ENCODE measurements around the gene LRP1. TPM values are rescaled to one million over a fixed set of nuclear protein-coding genes. Genes with fewer than 3 reads are reported as not detected.
A peak's percentile ranks its signal among the peaks of the same experiment; 100 is the strongest.

LRP1 gene
- total and polyA plus RNA-seq, 2 of the 4 experiments (the other 2 are of a cell fraction), result 73.1 to 142 TPM

DNA sequence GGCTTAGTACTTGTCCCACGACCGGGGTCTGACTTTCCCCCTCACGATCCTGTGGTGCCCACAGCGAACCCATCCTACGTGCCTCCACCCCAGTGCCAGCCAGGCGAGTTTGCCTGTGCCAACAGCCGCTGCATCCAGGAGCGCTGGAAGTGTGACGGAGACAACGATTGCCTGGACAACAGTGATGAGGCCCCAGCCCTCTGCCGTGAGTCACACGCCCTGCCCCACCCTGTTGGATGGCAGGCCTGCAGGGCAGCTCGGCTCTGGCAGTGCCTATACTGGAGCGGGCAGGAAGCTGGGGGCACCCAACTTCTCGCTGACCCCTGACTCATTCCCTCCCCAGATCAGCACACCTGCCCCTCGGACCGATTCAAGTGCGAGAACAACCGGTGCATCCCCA, 37.5 kb downstream of the LRP1 start:
- Histone ChIP-seq H3K56ac (ENCODE audit: extremely low read depth, insufficient read depth, low read length) (no peak overlapping the region), H3K14ac (replicated peaks; ENCODE audit: low read depth, low read length) (no peak overlapping the region), H4K5ac (ENCODE audit: low read depth, low read length) (no peak overlapping the region), H2AFZ (replicated peaks; ENCODE audit: low read length, poor library complexity) (no peak overlapping the region), H4K8ac (ENCODE audit: low read depth in 2 of 2, low read length in 2 of 2) (no peak overlapping the region), H3K79me1 (ENCODE audit: low read depth in 1 of 2, low read length in 2 of 2) (peaks cover 9 to 58% of the 10 kb centered on the region in 2 experiments; a peak in 3 of 4 replicates), H4K91ac (ENCODE audit: insufficient read depth, low read depth, low read length) (no peak overlapping the region), H3K9ac (ENCODE audit: low read depth, low read length) (no peak overlapping the region), H2BK15ac (ENCODE audit: low read depth, low read length) (no peak overlapping the region), H3K27ac (ENCODE audit: insufficient read depth, low read length) (no peak overlapping the region), H3K23ac (ENCODE audit: low read depth, low read length) (no peak overlapping the region), H3K4me3 (ENCODE audit: insufficient read depth, low read depth, low read length) (no peak overlapping the region), H2BK5ac (ENCODE audit: low read depth, low read length, poor library complexity, severe bottlenecking) (no peak overlapping the region), H2BK20ac (ENCODE audit: low read depth, low read length) (no peak overlapping the region), H2BK120ac (ENCODE audit: low read depth, low read length) (no peak overlapping the region), H3K9me1 (ENCODE audit: insufficient read depth, low read length) (peaks cover 17% of the 10 kb centered on the region), H3K4me2 (ENCODE audit: low read depth, low read length) (no peak overlapping the region), H3K27me3 (ENCODE audit: control insufficient read depth, insufficient read depth, low read length) (no peaks in the 10 kb centered on the region), H3K9me3 (ENCODE audit: control insufficient read depth, insufficient read depth, low read length) (no peaks in the 10 kb centered on the region), H3K18ac (ENCODE audit: low read depth, low read length) (no peak overlapping the region), H3K36me3 (ENCODE audit: control insufficient read depth, insufficient read depth, low read length) (peaks cover 86% of the 10 kb centered on the region), H4K20me1 (ENCODE audit: insufficient read depth, low read length) (peaks cover 43% of the 10 kb centered on the region), H2AK5ac (ENCODE audit: low read depth, low read length) (no peak overlapping the region), H3K4me1 (ENCODE audit: control insufficient read depth, insufficient read depth, low read length) (peaks cover 4% of the 10 kb centered on the region), H2AK9ac (replicated peaks; ENCODE audit: low read depth, low read length, poor library complexity) (peak overlapping the region; percentile 33), H3K4ac (ENCODE audit: low read depth, low read length) (no peak overlapping the region)
- 90% methylated on average over 13 of the region's 19 CpGs; no CpG with 5 or more reads in 1 of the 2 experiments for WGBS, 2 experiments (ENCODE audit: extremely low coverage in 2 of 2, insufficient read length in 1 of 2)
- TF ChIP-seq SMC3 (IDR thresholded peaks at IDR 0.05; ENCODE audit: low read depth, low read length) (no peak), MAFK (IDR thresholded peaks at IDR 0.05; ENCODE audit: low read depth, low read length) (no peak), RCOR1 (IDR thresholded peaks at IDR 0.05; ENCODE audit: insufficient replicate concordance, low read length) (no peak), RAD21 (IDR thresholded peaks at IDR 0.05; ENCODE audit: low read length) (no peak), CEBPB (IDR thresholded peaks at IDR 0.05; ENCODE audit: low read depth, low read length) (no peak), FOS (IDR thresholded peaks at IDR 0.05; ENCODE audit: low read depth, low read length) (no peak), RFX5 (IDR thresholded peaks at IDR 0.05; ENCODE audit: low read depth, low read length) (no peak), NFE2L2 (IDR thresholded peaks at IDR 0.05; ENCODE audit: low read depth, low read length) (no peak), CHD1 (IDR thresholded peaks at IDR 0.05; ENCODE audit: low read depth, low read length) (no peak), MXI1 (IDR thresholded peaks at IDR 0.05; ENCODE audit: borderline replicate concordance, low read depth, low read length) (no peak), MAZ (IDR thresholded peaks at IDR 0.05; ENCODE audit: borderline replicate concordance, low read depth, low read length) (no peak), BHLHE40 (IDR thresholded peaks at IDR 0.05; ENCODE audit: low read depth, low read length) (no peak), POLR2A (IDR thresholded peaks at IDR 0.05; ENCODE audit: low read depth, low read length) (no peak)
- TF ChIP-seq, protein P1, sequence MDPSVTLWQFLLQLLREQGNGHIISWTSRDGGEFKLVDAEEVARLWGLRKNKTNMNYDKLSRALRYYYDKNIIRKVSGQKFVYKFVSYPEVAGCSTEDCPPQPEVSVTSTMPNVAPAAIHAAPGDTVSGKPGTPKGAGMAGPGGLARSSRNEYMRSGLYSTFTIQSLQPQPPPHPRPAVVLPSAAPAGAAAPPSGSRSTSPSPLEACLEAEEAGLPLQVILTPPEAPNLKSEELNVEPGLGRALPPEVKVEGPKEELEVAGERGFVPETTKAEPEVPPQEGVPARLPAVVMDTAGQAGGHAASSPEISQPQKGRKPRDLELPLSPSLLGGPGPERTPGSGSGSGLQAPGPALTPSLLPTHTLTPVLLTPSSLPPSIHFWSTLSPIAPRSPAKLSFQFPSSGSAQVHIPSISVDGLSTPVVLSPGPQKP (IDR thresholded peaks at IDR 0.05; ENCODE audit: borderline replicate concordance, low read depth, low read length), result no peak
- TF ChIP-seq, protein P2, sequence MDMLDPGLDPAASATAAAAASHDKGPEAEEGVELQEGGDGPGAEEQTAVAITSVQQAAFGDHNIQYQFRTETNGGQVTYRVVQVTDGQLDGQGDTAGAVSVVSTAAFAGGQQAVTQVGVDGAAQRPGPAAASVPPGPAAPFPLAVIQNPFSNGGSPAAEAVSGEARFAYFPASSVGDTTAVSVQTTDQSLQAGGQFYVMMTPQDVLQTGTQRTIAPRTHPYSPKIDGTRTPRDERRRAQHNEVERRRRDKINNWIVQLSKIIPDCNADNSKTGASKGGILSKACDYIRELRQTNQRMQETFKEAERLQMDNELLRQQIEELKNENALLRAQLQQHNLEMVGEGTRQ (IDR thresholded peaks at IDR 0.05; ENCODE audit: low read depth, low read length), result no peak
- TF ChIP-seq, protein P3, sequence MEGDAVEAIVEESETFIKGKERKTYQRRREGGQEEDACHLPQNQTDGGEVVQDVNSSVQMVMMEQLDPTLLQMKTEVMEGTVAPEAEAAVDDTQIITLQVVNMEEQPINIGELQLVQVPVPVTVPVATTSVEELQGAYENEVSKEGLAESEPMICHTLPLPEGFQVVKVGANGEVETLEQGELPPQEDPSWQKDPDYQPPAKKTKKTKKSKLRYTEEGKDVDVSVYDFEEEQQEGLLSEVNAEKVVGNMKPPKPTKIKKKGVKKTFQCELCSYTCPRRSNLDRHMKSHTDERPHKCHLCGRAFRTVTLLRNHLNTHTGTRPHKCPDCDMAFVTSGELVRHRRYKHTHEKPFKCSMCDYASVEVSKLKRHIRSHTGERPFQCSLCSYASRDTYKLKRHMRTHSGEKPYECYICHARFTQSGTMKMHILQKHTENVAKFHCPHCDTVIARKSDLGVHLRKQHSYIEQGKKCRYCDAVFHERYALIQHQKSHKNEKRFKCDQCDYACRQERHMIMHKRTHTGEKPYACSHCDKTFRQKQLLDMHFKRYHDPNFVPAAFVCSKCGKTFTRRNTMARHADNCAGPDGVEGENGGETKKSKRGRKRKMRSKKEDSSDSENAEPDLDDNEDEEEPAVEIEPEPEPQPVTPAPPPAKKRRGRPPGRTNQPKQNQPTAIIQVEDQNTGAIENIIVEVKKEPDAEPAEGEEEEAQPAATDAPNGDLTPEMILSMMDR (conservative IDR thresholded peaks at IDR 0.05; ENCODE audit: low read depth, low read length), result no peak
- DNase-seq (no peak), ATAC-seq (ENCODE audit: low read depth) (no peak)
- no TSS peak for BruUV-seq (replicated peaks)
- in situ Hi-C loops (cut with MboI; ENCODE audit: low sequenced_read_pairs), result no loop called here
- dilution Hi-C loops (cut with HindIII; ENCODE audit: low sequenced_read_pairs, unreplicated experiment), result no loop called here
- intact Hi-C loops (cut with micrococcal nuclease), result no loop called here
- ChIA-PET POLR2A (ENCODE audit: unreplicated experiment) (no interaction called here), CTCF (no interaction called here)

Measured in IMR-90 (cell line).